ENCODE measurements around the gene NLRC5.

Gene NLRC5

GRCh38 chr16:57084996-57085395 lies 95.6 kb downstream of the NLRC5 start:
- no peak for DNase-seq (ENCODE audit: low spot score)

GRCh38 chr16:57087003-57087402 lies 97.6 kb downstream of the NLRC5 start:
- no peak for TF ChIP-seq CTCF (IDR thresholded peaks at IDR 0.05; ENCODE audit: extremely low read depth, missing control alignments)
- DNase-seq (ENCODE audit: low spot score): no peak

More at GRCh38 chr16:57084996-57085395, 95.6 kb downstream of the NLRC5 start:
- TF ChIP-seq CTCF (IDR thresholded peaks at IDR 0.05; ENCODE audit: extremely low read depth, missing control alignments): no peak

GRCh38 chr16:57089406-57089805 lies 100.0 kb downstream of the NLRC5 start:
- no peak for DNase-seq (ENCODE audit: low spot score)
- TF ChIP-seq CTCF (IDR thresholded peaks at IDR 0.05; ENCODE audit: extremely low read depth, missing control alignments): no peak

- no peak for DNase-seq (ENCODE audit: low spot score)
- TF ChIP-seq CTCF (IDR thresholded peaks at IDR 0.05; ENCODE audit: extremely low read depth, missing control alignments): no peak
Observed at GRCh38 chr16:57091200-57091974, 102.0 kb downstream of the NLRC5 start.

GRCh38 chr16:57091975-57092785 lies 102.8 kb downstream of the NLRC5 start, which contains the start of gene CPNE2:
Gene CPNE2, plus strand, starts transcription at chr16:57092583. Its CDS starts 18,160 bp downstream, at chr16:57110743.
- TF ChIP-seq CTCF (IDR thresholded peaks at IDR 0.05; ENCODE audit: extremely low read depth, missing control alignments): peak; percentile 15
- DNase-seq (ENCODE audit: low spot score): peak; percentile 88

- peak; percentile 44 for TF ChIP-seq CTCF (IDR thresholded peaks at IDR 0.05; ENCODE audit: extremely low read depth, missing control alignments)
- DNase-seq (ENCODE audit: low spot score): peak; percentile 87
Observed at GRCh38 chr16:57092786-57093411, 103.5 kb downstream of the NLRC5 start.

All from GM20000 (cell line).